GM21576 (cell line): ENCODE measurements around the gene SOCS2.
A peak's percentile ranks its signal among the peaks of the same experiment; 100 is the strongest.
"Not testable (repeated sequence)": the region's sequence is repeated elsewhere in the genome, so short reads cannot be mapped to it uniquely, and the experiment has no call there.

ENCODE experiments used
- ATAC-seq: cut with Tn5 transposase; IDR thresholded peaks from one replicate; pipeline ENCODE4 v1.9.1; 2021; ENCODE audit warnings: mild to moderate bottlenecking, moderate library complexity; ENCODE audit not compliant: unreplicated experiment

The SOCS2 gene

DNA sequence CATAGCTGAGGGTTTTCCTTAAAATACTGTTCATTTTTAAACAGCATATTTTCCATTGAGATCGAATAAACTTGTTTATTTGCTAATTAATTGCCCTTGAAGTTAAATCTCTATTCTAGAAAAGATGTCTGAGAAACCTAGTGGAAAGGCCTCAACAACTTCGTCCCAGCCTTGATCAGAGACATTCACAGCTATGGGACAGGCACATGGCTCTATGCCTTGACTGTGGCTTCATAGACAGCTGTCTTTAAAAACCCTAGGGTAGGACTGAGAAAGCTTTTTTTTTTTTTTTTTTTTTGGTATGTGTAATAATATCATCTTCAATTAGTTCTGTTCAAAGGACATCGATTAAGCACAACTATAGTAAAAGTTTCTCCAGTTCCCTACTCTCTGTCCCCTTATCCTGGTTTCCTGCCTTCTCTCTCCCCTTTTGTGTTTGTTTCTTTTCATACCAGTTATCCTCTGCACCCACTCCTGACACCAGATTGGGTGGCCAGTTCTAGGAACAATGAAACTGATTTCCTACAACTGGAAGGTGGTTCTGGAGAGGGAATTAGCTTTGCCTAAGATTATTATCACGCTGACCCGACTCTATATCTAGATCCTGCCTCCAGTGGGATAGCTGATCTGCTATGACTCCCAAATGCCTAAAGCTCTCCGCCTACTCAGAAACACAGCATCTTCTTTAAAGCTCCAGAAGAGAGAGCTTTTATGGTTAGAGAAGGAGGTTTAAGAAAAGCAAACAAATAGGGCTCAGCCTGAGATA lies 20.3 kb downstream of the SOCS2 start:
- no peak for ATAC-seq

DNA sequence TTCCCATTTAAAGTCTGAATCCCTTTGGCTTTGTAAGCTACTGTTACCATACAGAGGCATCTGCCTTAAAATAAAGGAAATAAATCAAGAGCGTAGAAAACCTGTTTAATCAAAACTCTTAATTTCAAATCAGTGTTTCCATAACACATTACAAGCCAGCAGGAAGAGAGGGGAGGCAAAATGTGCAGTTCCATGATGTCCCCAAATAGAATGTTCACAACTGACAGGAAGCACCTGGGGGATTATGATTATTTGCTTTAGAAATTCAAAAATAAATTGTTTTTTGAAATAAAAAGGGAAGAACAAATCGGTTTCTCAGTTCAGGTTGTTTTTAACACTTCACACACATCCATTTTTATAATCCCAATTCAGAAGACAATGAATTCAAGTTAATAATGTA lies 21.4 kb downstream of the SOCS2 start:
- ATAC-seq = no peak

DNA sequence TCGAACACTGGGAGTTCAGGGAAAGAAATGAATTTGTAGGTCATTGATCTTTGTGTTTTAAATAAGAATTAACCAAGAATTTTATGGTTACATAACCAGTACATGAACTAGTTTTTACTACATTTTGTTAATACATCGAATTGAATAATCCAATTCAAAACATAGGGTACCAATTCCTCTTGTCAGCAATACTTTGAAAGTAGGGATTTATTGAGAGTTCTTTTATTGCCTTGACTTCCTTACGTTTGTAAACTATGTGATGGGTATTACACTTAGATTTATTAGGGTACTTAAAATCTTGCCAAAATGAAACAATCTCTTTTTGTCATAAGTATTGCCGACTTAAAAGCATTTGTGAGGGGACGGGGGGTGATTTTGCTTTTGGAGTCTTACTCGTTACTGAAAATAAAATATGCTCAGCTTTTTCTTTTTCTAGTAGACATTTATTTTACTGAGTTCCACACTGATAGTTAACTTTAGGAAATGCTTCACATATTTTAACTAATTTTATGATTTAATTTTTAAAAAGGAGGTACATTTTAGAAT lies 22.4 kb downstream of the SOCS2 start:
- ATAC-seq = no peak

DNA sequence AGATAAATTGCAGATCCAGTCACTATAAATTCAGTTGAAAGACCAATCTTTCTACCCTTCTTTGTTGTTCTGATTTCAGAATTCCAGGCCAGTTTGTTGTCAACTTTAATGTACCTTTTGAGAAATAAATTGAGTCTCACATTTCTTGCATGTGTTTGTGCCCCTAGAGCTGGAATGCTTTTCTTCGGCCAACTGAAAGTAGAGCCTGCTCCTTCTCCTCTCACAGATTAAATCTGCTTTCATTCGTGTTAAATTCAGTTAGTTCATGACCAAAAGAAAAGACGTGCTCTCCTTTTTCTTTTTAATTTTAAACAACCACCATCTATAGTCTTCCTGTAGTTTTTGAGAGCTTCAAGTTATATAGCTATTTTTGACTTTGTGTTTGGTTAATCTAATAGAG lies 22.9 kb downstream of the SOCS2 start:
- ATAC-seq = no peak

DNA sequence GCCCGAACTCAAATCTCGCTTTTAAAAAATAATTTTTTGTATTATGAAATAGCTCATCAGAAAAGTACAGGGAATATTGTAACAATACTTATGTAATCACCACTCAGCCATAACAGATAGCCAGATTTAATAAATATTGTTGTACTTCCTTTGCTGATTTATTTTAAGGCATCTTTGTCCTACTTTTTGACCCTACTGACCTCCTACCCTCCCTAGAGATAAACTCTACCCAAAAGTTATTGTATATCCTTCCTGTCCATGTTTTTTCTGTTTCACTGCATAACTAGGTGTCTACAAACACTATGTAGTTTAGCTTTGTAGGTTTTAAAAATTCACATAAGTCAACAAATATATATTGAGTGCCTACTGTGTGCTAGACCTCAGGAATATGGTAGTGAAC lies 25.1 kb downstream of the SOCS2 start:
- ATAC-seq = no peak

DNA sequence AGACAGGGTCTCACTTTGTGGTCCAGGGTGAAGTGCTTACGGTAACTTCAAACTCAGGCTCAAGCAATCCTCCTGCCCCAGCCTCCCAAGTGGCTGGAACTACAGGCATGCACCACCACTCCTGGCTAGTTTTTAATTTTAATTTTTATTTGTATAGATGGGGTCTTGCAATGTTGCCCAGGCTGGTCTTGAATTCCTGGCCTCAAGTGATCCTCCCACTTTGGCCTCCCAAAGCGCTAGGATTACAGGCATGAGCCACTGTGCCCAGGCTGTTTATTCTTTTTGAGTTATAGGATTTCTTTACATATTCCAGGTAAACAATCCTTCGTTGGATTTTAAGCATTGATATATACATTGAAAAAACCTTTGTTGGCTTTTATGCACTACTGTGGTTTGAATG lies 26.7 kb downstream of the SOCS2 start:
- no peak for ATAC-seq

DNA sequence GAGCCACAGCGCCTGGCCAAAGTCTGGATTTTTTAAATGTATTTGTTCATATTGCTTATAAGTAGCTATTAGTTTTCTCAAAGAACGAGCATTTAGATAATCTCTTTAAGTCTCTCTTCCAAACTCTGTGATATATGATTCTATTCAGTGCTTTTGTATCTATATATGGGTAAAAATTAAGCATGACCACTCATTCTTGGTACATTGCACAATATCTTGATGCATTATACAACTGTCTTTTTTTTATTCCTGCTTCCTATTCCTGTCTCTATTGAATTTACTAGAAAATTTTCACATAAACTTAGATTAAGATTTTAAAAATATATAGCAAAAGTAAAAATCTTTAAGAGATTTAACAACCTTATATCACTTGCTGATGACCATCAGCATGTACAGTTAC lies 29.1 kb downstream of the SOCS2 start:
- ATAC-seq = no peak

DNA sequence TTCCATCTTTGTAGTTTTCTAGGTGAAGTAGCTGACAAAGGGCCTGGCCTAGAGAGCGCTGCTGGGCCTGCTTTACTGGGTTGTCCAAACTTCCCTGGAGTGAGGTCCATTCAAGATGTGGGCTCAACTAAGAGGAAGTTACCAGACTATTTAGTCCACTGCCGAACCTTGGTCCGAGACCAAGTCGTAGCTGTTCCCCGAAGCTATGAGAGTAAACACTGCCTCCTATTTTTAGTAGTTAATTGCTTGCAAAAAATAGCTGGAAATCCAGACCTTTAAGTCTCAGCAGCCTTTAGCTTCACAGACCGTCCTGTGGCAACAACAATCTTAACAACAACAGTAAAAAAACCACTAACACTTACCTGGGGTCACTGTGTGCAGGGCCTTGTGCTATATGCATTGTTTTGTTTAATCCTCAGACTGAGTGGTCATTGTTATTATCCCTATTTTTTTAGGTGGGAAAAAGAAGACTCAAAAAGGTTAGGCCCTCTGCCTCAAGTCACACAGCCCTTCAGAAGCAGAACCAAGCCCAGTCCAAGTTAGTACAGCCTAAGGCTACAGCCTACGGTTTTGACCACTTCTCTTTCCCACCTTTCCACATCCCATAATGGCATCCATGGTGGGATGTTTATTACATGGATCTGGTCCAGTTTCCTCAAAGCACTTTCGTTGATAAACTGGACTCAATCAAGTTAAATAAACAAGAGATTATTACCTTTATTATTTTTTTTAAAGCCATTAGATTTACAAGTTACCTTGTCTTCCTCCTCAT lies 30.6 kb downstream of the SOCS2 start:
- no peak for ATAC-seq

DNA sequence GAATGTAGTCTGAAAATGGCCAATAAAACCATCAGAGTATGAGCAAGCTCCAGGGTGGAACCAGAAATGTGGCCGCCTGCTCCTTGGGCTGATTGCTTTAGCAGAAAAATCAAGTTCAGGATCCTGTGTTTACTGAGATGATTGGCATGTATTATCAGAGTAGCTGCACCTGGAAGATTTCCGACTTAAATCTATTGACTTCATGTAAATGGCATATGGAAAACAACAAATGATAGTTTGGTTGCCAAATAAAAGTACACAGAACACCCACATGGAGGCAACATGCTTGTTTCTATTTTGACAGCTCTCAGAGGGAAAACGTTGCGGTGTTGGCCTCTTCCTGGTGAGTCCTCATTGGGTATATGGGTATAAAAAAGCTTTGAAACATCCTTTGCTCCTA lies 31.3 kb downstream of the SOCS2 start:
- ATAC-seq = no peak

DNA sequence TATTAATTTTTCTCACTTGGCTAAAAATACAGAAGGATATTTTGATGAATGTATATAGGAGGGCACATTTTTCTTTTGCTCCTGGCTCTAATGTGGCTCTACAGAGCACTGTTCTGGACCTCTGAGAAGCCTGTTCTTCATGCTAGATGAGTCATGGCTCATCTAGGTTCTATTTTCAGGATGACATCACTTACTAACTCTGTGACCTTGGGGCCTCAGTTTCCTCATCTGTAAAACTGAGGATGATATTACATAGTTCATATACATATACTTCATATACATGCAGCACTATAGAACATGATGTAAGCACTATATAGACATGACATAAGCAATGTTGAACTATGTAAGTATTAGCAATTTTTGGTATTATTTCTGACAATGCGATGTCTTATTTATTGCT lies 35.8 kb downstream of the SOCS2 start:
- ATAC-seq = no peak

DNA sequence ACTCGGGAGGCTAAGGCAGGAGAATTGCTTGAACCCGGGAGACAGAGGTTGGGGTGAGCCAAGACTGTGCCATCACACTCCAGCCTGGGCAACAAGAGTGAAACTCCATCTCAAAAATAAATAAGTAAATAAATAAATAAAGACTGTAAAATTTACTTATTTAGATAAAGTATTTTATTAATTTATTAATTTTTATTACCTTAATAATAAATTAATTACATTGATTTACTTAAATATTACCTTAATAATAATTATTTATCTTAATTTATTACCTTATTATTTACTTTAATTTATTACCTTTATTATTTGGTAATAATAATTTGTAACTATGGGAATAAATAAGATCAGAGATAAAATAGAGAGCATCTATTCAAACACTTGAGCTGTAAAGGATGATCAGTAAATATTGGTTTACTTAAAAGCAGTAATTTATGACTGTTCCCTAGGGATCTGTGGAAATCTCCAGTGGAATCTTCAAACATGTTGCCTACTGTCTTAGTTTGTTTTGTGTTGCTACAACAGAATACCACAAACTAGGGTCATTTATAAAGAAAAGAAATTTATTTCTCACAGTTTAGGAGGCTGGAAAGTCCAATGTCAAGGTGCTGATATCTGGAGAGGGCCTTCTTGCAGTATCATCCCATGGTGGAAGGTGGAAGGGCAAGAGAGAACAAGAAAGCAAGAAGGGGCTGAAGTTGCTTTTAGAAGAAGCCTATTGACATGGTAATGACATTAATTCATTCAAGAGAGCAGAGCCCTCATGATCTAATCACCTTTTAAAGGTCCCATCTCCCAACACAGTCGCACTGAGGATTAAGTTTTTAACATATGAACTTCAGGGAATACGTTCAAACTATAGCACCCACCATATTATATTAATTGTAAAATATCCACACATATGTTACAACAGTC lies 37.1 kb downstream of the SOCS2 start:
- no peak for ATAC-seq

DNA sequence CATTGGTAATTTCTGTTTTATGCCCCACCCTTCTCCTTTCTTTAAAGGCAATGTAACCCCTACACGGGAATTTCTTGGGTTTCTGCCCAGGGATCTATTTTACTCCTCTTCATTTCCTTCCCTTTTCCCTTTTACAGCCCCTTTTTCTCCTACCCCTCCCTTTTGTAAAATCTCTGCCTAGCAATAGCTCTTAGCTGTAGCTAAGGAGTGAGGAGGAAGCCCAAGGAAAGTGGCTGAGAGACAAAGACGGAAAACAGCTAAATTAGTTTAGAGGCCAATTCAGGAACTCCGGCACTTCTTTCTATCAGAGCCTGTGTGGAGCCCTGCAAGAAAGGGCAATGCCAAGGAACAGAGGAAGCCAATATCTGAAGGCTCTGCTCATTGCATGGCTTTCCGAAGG lies 40.3 kb downstream of the SOCS2 start:
- ATAC-seq = no peak

DNA sequence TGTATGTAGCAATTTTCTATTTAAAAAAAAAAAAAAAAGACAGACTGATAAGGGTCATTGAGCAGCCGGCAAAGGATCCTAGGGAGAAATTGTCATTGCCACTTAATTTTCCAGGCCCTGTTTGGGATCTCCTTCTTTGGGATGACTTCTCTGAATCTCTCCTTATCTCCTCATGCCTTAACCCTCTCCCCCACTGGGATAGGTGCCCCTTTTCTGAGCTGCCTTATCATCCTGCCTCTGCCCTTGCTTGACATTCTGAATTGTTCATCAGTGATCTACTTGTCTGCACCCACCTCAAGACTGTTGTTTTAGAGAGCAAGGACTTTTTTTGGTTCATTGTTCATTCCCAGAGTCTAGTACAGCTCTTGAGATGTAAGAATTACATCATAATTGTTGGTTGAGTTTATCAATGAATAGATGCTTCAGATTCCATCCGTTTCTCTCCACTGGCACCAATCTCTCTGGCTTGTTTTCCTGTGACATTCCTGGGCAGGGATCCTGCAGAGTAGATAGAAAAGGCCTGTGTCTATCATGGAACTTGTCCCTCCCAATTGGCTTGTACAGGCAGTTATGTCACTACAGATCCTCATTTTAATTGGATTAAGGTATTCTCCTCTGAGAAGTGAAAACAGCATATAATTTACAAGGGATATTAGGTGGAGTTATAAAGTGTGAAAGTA lies 42.6 kb downstream of the SOCS2 start:
- no peak for ATAC-seq

DNA sequence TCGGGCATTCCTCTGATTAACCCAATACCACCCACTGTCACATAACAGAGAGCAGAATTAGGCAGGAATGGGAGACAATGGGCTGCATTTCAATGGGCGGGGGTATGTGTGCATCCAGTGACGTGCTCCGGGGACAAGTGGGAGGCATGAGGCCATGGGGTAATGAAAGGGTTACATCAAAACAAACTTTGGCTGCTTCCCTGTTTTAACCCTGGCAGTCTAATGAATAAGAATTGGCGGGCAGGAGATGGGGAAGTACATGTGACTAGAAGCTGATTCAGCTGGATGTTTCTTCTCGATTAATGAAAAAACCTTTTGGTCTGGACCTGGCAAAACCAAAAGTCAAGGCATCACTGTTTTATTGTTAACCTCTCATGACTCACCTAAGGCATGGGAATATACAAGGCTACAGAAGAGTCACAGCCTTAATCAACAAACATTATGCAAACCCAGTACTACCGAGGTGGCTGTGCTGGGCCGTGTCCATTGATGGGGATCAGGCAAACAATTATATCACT lies 44.2 kb downstream of the SOCS2 start:
- ATAC-seq = no peak

DNA sequence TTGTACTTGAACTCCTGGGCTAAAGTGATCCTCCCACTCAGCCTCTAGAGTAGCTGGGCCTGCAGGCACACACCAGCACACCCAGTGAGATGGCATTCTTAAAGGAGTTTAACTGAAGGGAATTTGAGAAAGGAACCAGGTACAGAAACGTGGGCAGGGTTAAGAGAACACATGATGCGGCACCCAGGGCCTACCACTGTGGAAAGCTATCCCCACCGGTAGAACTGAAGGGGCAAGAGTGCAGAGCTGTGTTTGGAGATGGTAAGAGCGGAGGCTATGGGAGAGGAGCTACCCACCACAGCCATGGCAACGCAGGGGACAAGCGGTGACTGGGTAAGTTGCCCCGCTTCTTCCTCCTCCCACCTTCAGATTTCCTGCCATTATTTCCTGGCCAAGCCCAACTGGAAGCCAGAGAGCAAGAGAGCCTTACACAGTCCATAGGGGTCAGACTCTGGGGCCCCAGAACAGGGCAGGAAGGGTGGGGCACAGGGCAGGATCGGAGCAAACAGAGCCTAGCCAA lies 46.5 kb downstream of the SOCS2 start:
- no peak for ATAC-seq

DNA sequence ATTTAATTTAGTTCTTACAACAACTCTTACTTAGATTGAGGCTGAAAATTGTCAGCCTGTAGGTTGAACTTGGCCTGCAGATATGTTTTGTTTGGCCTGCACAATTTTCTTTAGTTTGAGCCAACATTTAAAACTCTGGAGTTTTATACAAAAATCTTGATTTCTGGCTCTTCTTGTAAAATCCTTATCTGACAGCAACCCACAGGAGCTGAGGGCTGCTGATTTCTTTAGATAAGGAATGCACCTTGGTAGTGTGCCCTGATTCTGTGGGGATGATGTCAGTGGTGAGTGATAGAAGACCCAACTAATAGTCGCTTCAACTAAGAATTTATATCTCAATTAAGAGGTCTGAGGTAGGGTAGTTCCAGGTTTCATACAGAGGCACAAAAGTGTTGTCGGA lies 49.5 kb downstream of the SOCS2 start:
- ATAC-seq = no peak

DNA sequence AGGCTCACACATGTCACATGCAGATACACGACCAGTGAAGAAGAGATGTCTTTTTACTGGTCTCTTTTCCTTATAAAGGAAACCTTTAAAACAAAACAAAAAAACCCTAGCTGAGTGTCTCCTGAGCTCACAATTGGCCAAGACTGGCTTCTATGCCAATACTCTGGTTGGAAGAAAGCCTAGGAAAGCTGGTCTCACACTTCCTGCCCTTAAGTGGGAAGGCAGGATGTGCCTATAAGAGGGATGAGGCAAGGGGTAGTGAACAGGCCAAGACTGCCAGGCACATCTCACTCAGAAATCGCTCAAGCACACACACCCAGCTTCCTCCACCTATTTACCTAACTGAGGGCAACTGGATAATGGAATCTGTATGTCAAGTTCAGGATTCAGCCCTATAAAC lies 50.0 kb downstream of the SOCS2 start:
- no peak for ATAC-seq

DNA sequence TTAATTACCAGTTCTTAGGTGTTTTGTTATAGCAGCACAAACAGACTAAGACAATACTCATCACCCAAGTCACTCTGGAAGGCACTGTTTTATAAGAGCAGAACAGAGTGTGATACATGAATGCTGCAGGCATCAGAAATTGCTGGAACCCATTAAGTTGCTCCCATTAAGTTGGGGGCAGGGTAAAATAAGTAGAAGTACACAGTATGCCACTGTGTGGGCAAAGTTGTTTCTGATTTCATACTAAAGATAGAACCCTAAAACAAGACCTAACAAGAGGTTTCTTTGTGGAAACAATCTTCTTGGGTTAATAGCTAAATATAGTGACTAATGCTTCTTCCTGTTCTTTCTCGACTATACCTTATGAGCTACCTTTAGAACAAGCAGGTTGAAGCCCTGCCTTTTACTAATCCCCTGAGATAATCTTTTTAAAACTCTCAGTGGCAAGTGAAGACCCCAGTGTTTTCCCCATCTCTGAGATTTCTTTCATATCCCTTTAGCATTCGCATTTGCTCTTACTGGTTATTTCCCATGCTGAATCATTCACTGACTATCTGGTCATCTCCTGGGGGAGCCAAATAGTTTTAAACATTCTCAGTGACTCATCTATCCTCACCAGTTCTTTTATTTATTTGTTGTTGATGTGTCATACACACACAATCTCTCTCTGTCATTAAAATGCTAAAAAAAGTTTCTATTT lies 52.3 kb downstream of the SOCS2 start:
- peak; percentile 69 for ATAC-seq

DNA sequence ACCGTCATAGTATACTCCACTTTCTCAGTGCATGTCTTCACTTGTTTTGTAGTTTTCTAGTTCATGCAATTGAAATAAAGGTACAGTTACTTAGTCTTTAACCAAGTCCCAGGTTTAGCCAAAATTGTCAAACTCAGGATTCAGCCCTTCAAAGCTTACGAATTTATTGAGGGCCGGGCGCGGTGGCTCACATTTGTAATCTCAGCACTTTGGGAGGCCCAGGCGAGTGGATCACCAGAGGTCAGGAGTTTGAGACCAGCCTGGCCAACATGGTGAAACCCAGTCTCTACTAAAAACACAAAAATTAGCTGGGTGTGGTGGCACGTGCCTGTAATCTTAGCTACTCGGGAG lies 52.8 kb downstream of the SOCS2 start:
- ATAC-seq = not testable (repeated sequence)

DNA sequence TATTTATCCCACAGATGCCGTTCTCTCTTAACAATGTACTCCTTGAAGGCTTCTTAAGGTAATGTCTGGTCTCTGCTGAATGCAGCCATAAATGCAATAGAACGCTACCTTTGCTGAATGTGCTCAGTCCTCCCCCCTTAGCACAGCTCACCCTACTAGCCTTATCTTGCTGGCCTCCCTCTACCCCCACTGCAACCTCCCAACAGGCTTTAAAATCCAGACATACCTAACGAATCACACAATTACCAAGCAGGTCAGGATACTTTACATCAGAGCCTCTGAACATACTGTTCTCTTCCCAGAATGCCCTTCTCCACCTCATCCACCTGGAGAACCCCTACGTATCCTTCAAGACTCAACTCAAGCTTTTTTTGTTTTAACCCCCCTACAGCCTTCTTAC lies 53.7 kb downstream of the SOCS2 start:
- no peak for ATAC-seq
